HG03025 (cell line): ENCODE measurements around the gene ITPK1.

Source experiments
- ATAC-seq: cut with Tn5 transposase; IDR thresholded peaks from one replicate; pipeline ENCODE4 v1.9.1; 2021; ENCODE audit warnings: mild to moderate bottlenecking, moderate library complexity; ENCODE audit not compliant: unreplicated experiment, low FRiP score

ITPK1 gene

GRCh38 chr14:92944976-92945375, 170.7 kb downstream of the ITPK1 start:
- ATAC-seq: no peak

- ATAC-seq: no peak
Observed at GRCh38 chr14:92943855-92944570, 171.7 kb downstream of the ITPK1 start.

DNA sequence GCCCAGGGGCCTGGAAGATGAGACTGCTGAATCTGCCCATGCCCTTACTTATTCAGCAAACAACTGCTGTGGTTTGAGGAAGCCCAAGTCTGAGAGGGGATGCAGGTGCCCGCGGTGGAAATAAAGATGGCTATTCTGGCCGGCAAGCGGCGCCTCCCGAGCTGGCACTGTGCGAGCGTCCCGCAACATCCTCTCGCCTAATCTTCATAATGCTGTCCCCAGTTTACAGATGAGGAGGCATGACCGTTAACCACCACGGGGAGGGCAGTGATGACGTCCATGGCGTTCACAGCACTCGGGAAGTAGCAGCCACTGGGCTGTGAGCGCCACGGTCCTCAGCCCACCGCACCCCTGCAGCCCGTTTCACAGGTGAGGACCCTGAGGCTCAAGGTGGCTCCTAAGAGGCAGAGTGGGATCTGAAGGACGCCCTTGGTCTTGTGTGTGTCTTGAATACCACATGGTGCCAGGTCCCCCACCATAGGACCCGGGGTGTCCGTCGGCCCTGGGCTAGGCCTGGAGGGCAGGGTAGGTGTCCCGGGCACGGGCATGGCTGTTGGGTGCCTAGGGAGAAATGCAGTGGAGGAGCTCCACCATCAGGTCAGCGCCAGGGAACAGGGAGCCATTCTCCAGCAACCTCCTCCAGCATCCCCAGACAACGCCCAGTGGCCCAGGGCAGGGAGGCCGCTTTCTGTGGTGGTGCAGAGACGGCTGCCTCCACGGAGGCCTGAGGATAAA, 172.6 kb downstream of the ITPK1 start:
- ATAC-seq: no peak

DNA sequence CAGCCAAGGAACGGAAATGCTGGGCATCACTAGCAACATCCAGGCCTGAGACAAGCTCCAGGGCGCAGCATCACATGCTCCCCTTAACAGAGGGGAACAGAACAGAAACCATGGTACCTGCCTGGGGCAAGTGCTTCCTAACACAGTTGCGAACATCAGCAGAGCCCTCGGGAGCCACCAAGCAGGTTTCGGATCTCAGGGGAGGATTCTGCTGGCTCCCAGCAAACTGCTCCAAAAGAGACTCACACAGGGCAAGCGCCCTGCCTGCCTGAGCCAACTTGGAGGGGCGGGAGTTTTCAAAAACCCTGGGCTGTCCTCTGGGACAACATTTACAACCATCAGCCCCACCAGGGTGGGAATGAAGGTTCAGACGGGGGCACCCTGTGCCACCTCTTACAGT, 173.1 kb downstream of the ITPK1 start:
- ATAC-seq: no peak

DNA sequence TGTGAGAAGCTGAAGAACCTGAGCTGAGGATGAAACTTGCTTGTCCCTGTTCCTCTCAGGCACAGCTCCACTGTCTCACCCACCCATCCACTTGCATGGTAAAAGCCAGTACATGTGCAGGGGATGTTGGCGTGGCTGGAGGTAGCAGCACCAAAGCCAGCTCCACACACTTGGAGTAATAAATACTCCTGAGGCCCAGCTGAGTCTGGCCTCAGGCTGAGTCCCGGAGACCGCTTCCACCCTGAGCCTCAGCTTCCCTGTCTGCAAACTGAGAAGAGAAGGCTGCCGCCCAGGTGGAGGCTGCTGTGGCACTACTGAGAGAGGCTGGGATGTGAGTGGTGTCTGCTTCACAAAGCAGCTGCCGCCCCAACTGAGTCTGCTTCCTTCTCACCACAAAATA, 173.6 kb downstream of the ITPK1 start:
- ATAC-seq: no peak

DNA sequence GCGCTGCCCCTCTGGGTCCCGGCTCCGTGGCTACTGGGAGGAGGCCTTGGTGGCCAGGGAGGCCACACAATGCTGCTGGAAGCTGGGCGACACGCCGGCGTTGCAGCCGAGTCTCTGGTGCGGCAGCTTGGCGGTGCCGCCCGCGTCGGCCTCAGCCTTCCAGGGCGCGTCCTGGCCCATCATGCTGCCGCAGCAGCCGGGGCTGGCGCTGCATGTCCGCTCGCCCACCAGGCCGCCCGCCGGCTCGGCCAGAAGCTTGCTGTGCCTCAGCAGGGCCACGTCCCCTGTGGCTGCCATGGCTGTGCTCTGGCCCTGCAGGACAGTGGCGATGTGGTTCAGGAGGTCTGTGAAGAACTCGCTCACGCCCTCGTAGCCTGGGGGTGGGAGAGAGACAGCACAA, 174.2 kb downstream of the ITPK1 start:
- ATAC-seq: no peak

DNA sequence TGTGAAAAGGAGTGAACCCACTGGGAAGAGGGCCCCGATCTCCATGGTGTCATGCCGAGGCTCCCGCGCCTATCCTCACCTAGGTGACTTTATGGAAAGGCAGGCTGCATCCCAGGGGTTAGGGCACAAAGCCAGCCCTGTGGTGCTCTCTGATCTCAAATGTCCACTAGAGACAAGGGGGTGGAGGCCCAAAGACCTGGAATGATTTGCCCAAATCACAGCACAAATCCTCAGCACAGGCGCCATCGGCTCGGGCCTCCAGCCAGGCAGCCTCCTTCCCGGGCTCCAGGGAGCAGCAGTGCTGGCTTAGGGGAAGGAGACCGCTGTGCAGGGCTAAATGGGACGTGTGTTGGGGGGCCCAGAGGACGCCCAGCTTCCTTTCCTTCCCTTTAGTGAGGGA, 175.2 kb downstream of the ITPK1 start:
- no peak for ATAC-seq

DNA sequence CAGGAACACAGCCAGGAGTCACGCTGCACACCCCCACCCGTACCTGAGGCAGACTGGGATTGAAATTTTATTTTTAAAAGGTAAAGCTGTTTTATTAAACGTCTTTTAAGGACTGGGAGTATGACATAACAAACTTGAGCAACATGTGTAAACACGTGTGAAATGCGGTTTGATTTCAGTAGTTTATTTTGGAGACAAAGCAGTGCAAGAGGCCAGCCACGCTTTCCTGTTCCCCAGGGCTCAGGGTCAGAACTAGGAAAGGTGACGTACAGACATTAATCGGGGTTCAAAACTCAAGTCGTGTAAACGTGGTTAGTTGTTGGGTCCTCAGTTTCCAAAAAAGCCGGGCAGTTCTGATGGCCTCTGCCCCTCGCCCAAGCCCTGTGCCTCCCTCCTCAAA, 176.0 kb downstream of the ITPK1 start:
- no peak for ATAC-seq

DNA sequence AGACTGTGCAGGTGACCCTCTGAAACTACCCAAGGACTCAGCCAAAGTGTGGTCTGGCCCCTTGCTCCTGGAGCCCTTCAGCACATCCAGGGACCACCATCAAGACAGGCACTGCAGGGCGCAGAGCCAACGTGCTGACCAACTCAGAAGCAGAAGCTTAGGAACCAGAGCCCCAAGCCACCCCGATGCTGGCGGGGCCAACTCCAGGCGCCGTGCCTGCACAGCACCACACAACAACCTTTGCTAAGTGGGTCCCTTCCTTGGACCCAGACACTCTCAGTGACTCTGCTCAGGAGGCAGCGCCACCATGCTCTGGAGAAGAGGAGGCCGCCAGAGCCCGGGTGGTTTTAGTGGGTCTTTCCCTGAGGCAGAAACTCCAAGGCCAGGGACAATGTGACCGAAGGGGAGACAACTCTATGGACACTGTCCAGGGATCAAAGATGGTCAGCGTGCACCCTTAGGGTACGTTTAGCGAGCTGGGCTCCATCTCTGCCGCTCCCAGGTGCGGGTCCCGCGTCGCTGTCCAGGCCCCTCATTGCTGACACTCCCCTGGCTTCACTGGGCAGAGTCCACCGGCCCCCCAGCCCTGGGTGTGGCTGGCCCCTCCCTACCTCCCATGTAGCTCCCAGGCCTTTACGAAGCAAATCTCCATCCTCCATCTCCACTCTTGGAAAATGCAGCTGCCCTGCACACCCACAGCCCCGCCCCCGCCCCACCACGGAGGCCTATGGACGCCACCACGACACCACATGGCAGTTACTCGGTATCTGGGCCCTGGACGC, 176.6 kb downstream of the ITPK1 start:
- ATAC-seq: no peak

GRCh38 chr14:92938235-92938875, 177.4 kb downstream of the ITPK1 start:
- ATAC-seq: no peak

DNA sequence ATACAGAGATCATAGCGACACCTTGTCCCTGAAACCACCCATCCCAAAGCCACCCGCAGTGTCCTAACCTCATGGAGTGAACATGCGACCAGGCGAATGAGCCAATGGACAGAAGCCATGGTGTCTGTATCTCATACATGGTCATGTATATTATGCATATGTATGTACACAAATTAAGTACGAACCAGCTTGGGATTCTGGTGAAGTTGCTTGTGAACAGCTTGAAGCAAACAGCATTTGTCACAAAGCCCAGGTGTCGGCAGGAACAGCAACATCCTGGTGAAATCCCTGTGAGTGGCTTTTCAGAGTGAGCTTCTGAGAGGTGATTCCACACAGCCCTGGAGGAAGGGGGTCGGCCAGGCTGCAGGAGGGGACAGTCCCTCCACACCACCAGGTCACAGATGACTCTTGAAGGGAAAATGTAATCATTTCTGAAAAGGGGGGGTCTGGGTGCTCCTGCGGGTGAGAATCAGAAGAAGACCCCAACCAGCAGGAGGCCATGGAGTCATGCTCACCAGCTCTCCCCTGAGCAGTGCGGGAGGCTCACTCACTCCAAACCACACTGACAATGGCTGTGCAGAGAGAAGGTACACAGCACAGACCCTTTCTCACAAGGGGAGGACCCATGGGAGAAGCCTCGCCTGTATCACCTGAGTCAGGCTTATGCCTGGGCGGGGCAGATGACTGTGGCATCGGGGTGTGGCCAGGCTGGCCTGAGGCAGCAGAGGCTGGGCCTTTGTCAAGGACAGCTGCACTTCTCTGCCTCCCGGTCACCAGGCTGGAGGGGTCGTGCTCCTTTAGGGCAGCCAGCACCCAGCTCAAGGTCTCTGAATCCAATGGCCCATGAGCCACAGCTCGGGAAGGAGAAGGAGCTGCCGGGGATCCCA, 178.4 kb downstream of the ITPK1 start:
- ATAC-seq: no peak

GRCh38 chr14:92936085-92936484, 179.6 kb downstream of the ITPK1 start:
- ATAC-seq: no peak

DNA sequence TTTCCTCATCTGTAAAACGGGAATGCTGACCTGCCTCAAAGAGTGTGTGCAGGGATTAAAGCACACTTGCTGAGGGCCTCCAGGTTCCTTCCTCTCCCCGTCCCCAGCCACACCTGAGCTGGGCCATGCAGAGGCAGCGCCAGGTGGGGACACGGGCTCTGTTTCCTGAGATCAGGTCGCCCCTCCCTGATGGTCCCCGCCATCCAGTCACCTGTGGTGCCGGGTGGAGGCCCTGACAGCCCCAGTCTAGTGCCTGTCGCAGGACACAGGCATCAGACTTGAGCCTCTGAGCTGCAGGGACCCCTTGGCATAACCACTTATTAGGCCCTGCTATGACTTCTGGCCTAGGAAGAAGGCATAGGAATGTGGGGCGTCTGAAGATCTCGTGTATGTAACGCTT, 180.3 kb downstream of the ITPK1 start:
- no peak for ATAC-seq

DNA sequence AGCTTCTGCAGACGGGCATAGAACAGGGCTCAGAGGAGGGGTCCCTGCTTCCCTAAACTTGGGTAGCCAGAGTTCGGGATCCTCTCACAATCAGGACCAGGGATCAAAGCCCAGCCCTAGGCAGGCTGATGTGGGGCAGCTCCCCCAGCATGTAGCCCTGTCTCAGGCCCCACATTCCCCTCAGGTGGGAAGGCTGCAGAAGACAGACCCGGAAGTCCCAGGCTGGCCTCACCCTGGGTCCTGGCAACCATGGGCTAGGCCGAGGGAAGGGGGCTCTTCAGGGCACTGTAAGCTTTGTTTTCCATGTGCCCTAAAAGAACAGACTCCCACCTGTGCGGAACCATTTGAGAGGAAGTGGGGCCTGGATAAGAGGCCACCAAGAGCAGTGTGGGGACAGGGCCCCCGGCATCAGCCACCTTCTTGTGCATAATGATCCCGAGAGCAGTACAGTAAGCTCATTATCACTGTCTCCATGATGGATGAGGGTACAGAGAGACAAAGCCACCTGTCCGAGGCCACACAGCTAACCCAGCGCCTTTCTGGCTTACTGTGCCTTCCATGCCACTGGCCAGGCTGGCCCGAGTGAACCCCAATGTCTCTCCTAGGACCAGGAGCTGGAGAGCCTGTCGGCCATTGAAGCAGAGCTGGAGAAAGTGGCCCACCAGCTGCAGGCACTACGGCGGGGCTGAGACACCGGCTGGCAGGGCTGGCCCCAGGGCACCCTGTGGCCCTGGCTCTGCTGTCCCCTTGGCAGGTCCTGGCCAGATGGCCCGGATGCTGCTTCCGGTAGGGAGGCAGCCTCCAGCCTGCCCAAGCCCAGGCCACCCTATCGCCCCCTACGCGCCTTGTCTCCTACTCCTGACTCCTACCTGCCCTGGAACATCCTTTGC, 181.3 kb downstream of the ITPK1 start:
- no peak for ATAC-seq

- no peak for ATAC-seq
Observed at GRCh38 chr14:92933481-92933880, 182.2 kb downstream of the ITPK1 start.

- ATAC-seq: no peak
Observed at GRCh38 chr14:92932448-92933395, 183.0 kb downstream of the ITPK1 start.

GRCh38 chr14:92931681-92932447, 183.9 kb downstream of the ITPK1 start:
- no peak for ATAC-seq
